GM06990 (cell line): ENCODE results near the gene RNF145.
"Not testable (repeated sequence)": the region's sequence is repeated elsewhere in the genome, so short reads cannot be mapped to it uniquely, and the experiment has no call there.

ENCODE experiments used
- DNase-seq: peaks from one replicate; pipeline ENCODE4 v3.0.0-alpha.2; 2011; ENCODE audit not compliant: insufficient read length; ENCODE audit errors: extremely low read depth
- H3K27me3 ChIP-seq: replicated peaks from 2 replicates; pipeline ENCODE4 v1.6.0; 2011; ENCODE audit warnings: low read length; ENCODE audit not compliant: control insufficient read depth, insufficient read depth
- H3K36me3 ChIP-seq: 2 replicates; pipeline ENCODE4 v1.5.1; 2011; ENCODE audit warnings: low read length; ENCODE audit not compliant: control insufficient read depth, insufficient read depth
- H3K4me3 ChIP-seq: replicated peaks from 2 replicates; pipeline ENCODE4 v1.5.1; 2011; ENCODE audit warnings: low read depth, mild to moderate bottlenecking, control low read depth, low read length
- TF ChIP-seq, protein P1 (sequence below): IDR thresholded peaks from 2 replicates; pipeline ENCODE4 v1.5.1; 2011; ENCODE audit warnings: low read length, control low read depth, mild to moderate bottlenecking, inconsistent platforms; ENCODE audit not compliant: insufficient read depth, poor library complexity, severe bottlenecking

Gene RNF145

GRCh38 chr5:159161361-159162214 is 47.8 kb downstream of the RNF145 start:
- Histone ChIP-seq H3K27me3 (no peaks in the 10 kb centered on the region), H3K36me3 (peaks cover 8% of the 10 kb centered on the region), H3K4me3 (no peak overlapping the region)
- TF ChIP-seq, protein P1, sequence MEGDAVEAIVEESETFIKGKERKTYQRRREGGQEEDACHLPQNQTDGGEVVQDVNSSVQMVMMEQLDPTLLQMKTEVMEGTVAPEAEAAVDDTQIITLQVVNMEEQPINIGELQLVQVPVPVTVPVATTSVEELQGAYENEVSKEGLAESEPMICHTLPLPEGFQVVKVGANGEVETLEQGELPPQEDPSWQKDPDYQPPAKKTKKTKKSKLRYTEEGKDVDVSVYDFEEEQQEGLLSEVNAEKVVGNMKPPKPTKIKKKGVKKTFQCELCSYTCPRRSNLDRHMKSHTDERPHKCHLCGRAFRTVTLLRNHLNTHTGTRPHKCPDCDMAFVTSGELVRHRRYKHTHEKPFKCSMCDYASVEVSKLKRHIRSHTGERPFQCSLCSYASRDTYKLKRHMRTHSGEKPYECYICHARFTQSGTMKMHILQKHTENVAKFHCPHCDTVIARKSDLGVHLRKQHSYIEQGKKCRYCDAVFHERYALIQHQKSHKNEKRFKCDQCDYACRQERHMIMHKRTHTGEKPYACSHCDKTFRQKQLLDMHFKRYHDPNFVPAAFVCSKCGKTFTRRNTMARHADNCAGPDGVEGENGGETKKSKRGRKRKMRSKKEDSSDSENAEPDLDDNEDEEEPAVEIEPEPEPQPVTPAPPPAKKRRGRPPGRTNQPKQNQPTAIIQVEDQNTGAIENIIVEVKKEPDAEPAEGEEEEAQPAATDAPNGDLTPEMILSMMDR, result no peak
- no peak for DNase-seq

- H3K4me3 ChIP-seq, H3K36me3 ChIP-seq, H3K27me3 ChIP-seq, DNase-seq: not testable (repeated sequence)
These were observed 50.7 kb downstream of the RNF145 start for GRCh38 chr5:159158553-159159091.

GRCh38 chr5:159157552-159157951 is 51.8 kb downstream of the RNF145 start:
- peaks cover 6% of the 10 kb centered on the region for H3K36me3 ChIP-seq
- TF ChIP-seq, protein P1, result no peak
- no peak overlapping the region for H3K4me3 ChIP-seq
- no peaks in the 10 kb centered on the region for H3K27me3 ChIP-seq
- DNase-seq, result no peak

- no peak for DNase-seq
- Histone ChIP-seq H3K36me3 (peaks cover 6% of the 10 kb centered on the region), H3K27me3 (no peaks in the 10 kb centered on the region), H3K4me3 (no peak overlapping the region)
- TF ChIP-seq, protein P1, result peak; percentile 80
These were observed 52.7 kb downstream of the RNF145 start for GRCh38 chr5:159156426-159157238.

GRCh38 chr5:159155960-159156359 is 53.4 kb downstream of the RNF145 start:
- Histone ChIP-seq H3K4me3 (no peak overlapping the region), H3K27me3 (no peaks in the 10 kb centered on the region), H3K36me3 (peaks cover 6% of the 10 kb centered on the region)
- TF ChIP-seq, protein P1, result no peak
- no peak for DNase-seq

- no peak overlapping the region for H3K4me3 ChIP-seq
- DNase-seq, result no peak
- no peaks in the 10 kb centered on the region for H3K27me3 ChIP-seq
- TF ChIP-seq, protein P1, result no peak
- H3K36me3 ChIP-seq, result no peaks in the 10 kb centered on the region; the same call in 1 of the 2 replicates
These were observed 56.5 kb downstream of the RNF145 start for GRCh38 chr5:159152876-159153275.
